Gastrocnemius medialis (tissue), 4 donors: ENCODE data around the gene KRT15.

Experiments
- POLR2A ChIP-seq, 2 donors: fragments of 450-650 bp; IDR thresholded peaks; one replicate each; pipeline ENCODE4 v1.6.1; 2017; ENCODE audit warnings: antibody characterized with exemption in 2 of 2, mild to moderate bottlenecking in 2 of 2, moderate library complexity in 2 of 2
- TF ChIP-seq, protein P1 (sequence below), 5 experiments: fragments of 450-650 bp in 3 of 5; fragments of 200-600 bp in 2 of 5; sonication (generic) in 2 of 5; IDR thresholded peaks in 4 of 5; conservative IDR thresholded peaks in 1 of 5; 1 replicate in 4 of 5; 2 replicates in 1 of 5; pipeline ENCODE4 v1.5.1; 2016 to 2019; ENCODE audit warnings: antibody characterized with exemption in 5 of 5, mild to moderate bottlenecking in 3 of 5, moderate library complexity in 3 of 5

DNA sequence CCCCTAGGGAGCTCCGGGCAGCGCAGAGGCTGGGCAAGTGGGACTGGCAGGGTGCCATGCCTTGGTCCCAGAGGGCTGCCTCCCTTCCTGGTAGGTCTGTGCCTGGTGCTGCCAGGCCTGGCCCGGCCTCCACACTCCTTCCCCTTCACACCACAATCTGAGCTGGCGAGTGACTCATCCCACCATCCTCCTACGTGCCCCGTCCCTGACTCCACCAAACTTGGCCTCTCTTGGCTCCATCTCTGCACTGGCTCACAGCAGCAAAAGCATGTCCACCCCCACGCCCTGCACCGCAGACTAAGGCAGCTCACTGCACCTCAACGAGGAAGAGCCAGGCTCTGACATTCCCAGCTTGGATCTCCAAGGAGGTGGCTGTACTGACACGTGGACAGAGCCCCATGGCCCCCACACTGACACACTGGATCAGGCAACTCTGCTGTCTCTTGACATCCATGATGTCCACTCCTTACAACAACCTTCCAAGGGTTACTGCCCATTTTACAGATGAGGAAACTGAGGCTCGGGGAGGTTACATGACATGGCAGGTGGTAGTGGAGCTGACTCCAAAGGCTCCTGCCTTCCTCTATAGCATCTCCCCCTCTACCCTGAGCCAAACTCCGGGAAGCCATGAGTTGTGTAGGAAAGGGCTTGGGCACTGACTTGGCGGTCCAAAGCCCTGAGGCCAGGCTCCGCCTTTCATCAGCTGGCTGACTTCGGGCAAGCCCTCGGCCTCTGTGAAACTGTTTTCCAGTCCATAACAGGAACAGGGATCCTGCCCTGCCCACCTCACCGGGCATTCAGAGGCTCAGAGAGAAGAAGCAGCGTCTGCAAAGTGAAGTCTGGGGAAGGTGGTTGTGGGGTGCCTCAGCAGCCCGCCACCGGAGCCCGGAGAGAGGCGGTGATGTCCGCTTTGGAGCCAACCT, 29.5 kb upstream of the KRT15 start:
- TF ChIP-seq POLR2A (IDR thresholded peaks at IDR 0.05) = no peak
- TF ChIP-seq, protein P1, sequence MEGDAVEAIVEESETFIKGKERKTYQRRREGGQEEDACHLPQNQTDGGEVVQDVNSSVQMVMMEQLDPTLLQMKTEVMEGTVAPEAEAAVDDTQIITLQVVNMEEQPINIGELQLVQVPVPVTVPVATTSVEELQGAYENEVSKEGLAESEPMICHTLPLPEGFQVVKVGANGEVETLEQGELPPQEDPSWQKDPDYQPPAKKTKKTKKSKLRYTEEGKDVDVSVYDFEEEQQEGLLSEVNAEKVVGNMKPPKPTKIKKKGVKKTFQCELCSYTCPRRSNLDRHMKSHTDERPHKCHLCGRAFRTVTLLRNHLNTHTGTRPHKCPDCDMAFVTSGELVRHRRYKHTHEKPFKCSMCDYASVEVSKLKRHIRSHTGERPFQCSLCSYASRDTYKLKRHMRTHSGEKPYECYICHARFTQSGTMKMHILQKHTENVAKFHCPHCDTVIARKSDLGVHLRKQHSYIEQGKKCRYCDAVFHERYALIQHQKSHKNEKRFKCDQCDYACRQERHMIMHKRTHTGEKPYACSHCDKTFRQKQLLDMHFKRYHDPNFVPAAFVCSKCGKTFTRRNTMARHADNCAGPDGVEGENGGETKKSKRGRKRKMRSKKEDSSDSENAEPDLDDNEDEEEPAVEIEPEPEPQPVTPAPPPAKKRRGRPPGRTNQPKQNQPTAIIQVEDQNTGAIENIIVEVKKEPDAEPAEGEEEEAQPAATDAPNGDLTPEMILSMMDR (IDR thresholded peaks at IDR 0.05 in 4 of 5, conservative IDR thresholded peaks at IDR 0.05 in 1 of 5) = no peak
